ENCODE results near the gene SPOP. TPM values are rescaled to one million over a fixed set of nuclear protein-coding genes. Genes with fewer than 3 reads are reported as not detected.
A peak's percentile ranks its signal among the peaks of the same experiment; 100 is the strongest.

Gene SPOP
- total and polyA plus RNA-seq, 9 of the 15 experiments (the other 6 are each of a cell fraction or from before 2014, with no cell fraction given) = 34.2 to 65.9 (median 39.7) TPM

DNA sequence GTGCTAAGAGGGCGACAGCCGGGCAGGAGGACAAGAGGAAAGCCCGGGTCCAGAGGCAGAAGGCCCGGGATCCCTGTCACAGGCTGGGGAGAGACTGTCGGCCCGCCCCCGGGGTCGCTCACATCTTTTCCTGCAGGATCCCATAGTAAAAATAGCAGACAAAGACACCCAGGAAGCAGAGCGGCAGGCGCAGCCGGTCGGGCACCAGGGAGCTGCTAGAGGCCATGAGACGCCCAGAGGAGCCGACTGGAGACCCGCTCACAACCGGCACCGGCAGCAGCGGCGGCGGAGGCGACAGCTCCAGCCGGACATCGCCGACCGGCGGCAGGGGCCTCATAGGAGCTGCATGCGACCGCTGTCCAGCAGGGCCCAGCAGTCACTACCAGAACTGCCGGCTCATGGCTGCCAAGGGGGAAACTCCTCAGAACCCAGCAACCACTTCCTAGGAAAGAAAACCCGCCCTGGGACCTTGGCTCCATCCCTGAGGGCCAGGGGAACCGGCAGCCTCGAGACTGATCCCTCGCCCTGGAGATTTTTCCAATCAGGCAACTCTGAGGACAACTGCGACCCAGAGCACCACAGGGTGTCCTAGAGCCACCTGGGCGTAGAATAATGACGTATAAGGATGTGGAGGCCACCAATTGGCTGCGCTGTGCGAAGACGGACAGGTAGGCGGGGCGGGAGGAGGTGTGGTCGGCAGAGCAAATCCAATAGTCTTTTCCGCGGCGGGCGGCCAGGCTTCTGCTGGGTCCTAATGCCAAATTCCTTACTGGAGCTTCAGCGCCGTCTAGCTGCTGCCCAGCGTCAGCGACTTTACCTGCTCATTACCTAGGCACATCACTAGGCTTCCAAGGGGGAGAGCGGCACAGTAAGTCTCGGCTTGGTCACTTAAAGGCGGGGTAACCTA, 30.0 kb upstream of the SPOP start, which contains the start of gene SLC35B1 (continued):
- TF ChIP-seq CBFA2T2 (conservative IDR thresholded peaks at IDR 0.05) = no peak
- TF ChIP-seq TCF7L2 (IDR thresholded peaks at IDR 0.05; ENCODE audit: low read depth, low read length) = no peak
- no peak for TF ChIP-seq HDAC6 (IDR thresholded peaks at IDR 0.05; ENCODE audit: low read depth, low read length)
- no peak for TF ChIP-seq HNRNPLL (IDR thresholded peaks at IDR 0.05; ENCODE audit: low read depth, low read length, poor library complexity, severe bottlenecking)
- no peak for TF ChIP-seq ZNF239 (CRISPR knock-in tag; IDR thresholded peaks at IDR 0.05)
- TF ChIP-seq ZNF41 (CRISPR knock-in tag; conservative IDR thresholded peaks at IDR 0.05) = peak; percentile 95
- TF ChIP-seq KDM1A (IDR thresholded peaks at IDR 0.05) = no peak; a peak in 1 of 4 replicates
- TF ChIP-seq EHMT2 (IDR thresholded peaks at IDR 0.05) = no peak
- TF ChIP-seq, protein P1, sequence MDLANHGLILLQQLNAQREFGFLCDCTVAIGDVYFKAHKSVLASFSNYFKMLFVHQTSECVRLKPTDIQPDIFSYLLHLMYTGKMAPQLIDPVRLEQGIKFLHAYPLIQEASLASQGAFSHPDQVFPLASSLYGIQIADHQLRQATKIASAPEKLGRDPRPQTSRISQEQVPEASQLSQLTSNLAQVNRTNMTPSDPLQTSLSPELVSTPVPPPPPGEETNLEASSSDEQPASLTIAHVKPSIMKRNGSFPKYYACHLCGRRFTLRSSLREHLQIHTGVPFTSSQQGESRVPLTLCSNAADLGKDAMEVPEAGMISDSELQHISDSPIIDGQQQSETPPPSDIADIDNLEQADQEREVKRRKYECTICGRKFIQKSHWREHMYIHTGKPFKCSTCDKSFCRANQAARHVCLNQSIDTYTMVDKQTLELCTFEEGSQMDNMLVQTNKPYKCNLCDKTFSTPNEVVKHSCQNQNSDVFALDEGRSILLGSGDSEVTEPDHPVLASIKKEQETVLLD (IDR thresholded peaks at IDR 0.05) = no peak
- TF ChIP-seq U2AF2 (optimal IDR thresholded peaks at IDR 0.05; ENCODE audit: low read depth, low read length) = no peak
- TF ChIP-seq HMGXB4 (CRISPR knock-in tag; IDR thresholded peaks at IDR 0.05) = peak; percentile 19; the same call in 1 of the 2 replicates
- no peak for TF ChIP-seq ZBTB17 (CRISPR knock-in tag; IDR thresholded peaks at IDR 0.05)
- TF ChIP-seq ASH1L (IDR thresholded peaks at IDR 0.05; ENCODE audit: borderline replicate concordance, low read depth, partially characterized antibody) = no peak
- no peak for TF ChIP-seq ETV6 (IDR thresholded peaks at IDR 0.05; ENCODE audit: borderline replicate concordance in 1 of 2, low read depth in 2 of 2, low read length in 1 of 2)
- no peak for TF ChIP-seq ETV6 (CRISPR knock-in tag; IDR thresholded peaks at IDR 0.05; ENCODE audit: borderline replicate concordance)
- peak; percentile 48; the same call in 1 of the 2 replicates for TF ChIP-seq KLF1 (tag; IDR thresholded peaks at IDR 0.05)
- peak; percentile 43; the same call in 1 of the 2 replicates for TF ChIP-seq ZNF583 (CRISPR knock-in tag; IDR thresholded peaks at IDR 0.05)
- TF ChIP-seq DPF2 (IDR thresholded peaks at IDR 0.05) = peak; percentile 55; the same call in 1 of the 2 replicates
- TF ChIP-seq POLR2B (IDR thresholded peaks at IDR 0.05; ENCODE audit: low read depth, partially characterized antibody) = no peak
- no peak for TF ChIP-seq ELK3 (CRISPR knock-in tag; IDR thresholded peaks at IDR 0.05)
- TF ChIP-seq PML (IDR thresholded peaks at IDR 0.05; ENCODE audit: low read length) = no peak
- TF ChIP-seq ZNF277 (CRISPR knock-in tag; IDR thresholded peaks at IDR 0.05; ENCODE audit: borderline replicate concordance) = no peak
- 0 out of 2 replicates have a peak, but pooled peaks have one; percentile 35 for TF ChIP-seq GABPB2 (CRISPR knock-in tag; conservative IDR thresholded peaks at IDR 0.05)
- peak; percentile 33 to 60; a peak in 1 of 4 replicates for TF ChIP-seq MAZ (CRISPR knock-in tag; conservative IDR thresholded peaks at IDR 0.05 in 1 of 2, IDR thresholded peaks at IDR 0.05 in 1 of 2)
